GM19324 (cell line): ENCODE measurements around the gene KRTAP4-3.
"Not testable (repeated sequence)": the region's sequence is repeated elsewhere in the genome, so short reads cannot be mapped to it uniquely, and the experiment has no call there.

ENCODE experiments used
- ATAC-seq: cut with Tn5 transposase; IDR thresholded peaks from one replicate; pipeline ENCODE4 v1.9.1; 2021; ENCODE audit warnings: mild to moderate bottlenecking, moderate library complexity; ENCODE audit not compliant: unreplicated experiment, low FRiP score

Gene KRTAP4-3

DNA sequence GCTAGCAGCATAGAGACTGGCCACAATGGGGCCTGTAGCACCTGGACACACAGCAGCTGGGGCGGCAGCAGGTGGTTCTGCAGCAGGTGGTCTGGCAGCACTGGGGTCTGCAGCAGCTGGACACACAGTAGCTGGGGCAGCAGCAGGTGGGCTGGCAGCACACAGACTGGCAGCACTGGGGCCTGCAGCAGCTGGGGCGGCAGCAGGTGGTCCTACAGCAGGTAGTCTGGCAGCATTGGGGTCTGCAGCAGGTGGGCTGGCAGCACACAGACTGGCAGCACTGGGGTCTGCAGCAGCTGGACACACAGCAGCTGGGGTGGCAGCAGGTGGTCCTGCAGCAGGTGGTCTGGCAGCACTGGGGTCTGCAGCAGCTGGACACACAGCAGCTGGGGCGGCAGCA, 7.8 kb downstream of the KRTAP4-3 start:
- ATAC-seq = not testable (repeated sequence)

DNA sequence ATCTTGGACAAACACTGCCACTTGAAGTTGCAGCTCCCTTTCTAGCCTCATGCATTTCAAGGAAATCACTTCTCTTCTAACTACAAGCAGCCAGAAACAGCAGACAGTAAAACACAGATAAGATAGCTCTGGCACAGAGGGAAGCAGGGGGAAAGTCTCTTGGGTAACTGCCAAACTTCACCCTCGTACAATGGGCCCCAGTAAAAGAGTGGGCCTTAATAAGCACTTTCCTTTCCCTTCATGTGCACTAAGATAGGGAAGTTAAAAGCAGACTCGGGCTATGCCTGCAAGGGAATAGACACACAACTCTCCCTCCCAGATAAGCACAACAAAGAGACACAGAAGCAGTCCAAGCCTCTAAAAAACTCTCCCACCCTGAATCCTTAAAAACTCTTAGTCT, 14.2 kb downstream of the KRTAP4-3 start:
- no peak for ATAC-seq

DNA sequence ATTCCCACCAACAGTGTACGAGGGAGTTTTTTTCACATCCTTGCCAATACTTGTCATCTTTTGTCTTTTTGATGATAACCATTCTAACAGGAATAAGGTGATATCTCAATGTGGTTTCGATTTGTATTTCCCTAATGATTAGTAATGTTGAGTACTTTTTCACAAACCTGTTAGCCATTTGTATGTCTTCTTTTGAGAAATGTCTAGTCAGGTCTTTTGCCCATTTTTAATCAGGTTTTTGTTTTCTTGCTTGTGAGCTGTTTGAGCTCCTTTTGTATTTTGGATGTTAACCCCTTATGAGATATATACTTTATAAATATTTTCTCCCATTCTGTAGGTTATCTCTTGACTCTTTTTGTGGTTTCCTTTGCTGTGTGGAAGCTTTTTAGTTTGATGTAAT, 16.5 kb downstream of the KRTAP4-3 start:
- no peak for ATAC-seq

DNA sequence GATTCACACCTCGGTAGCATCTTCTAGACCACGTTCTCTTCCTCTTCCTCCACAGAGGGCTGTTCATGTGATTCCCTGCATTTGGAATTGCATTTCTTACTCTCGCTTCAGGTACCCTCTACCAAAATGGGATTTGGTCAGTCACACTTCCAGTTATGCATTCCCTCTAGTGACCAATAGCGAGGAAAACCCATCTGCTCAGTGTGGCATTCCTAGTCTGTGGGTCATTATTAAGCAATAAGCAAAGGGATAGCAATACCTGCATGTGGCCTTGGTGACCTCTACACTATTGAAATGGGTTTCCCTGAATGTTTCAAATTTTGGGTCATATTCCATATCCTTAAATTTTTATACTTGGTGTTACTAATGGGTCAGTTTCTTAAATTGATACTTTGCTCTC, 18.0 kb downstream of the KRTAP4-3 start:
- ATAC-seq = no peak

DNA sequence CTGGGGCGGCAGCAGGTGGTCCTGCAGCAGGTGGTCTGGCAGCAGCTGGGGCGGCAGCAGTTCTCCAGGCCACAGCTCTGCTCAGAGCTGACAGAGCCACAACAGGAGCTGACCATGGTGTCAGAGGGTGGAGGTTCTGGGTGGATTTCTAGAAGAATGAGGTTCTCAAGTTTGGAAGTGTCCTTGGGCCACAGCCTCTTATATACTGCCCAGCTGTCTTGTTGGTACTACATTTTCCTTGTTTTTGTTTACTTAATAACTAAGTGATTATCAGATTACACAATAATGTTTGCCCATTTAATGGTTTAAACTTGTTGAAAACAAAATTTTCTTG, 18.4 kb downstream of the KRTAP4-3 start, which contains the start of gene KRTAP4-5:
Gene KRTAP4-5 (minus strand): TSS at position 174 of the 334 bp plus-strand sequence. CDS start 58 bp downstream, at position 116.
- no peak for ATAC-seq

DNA sequence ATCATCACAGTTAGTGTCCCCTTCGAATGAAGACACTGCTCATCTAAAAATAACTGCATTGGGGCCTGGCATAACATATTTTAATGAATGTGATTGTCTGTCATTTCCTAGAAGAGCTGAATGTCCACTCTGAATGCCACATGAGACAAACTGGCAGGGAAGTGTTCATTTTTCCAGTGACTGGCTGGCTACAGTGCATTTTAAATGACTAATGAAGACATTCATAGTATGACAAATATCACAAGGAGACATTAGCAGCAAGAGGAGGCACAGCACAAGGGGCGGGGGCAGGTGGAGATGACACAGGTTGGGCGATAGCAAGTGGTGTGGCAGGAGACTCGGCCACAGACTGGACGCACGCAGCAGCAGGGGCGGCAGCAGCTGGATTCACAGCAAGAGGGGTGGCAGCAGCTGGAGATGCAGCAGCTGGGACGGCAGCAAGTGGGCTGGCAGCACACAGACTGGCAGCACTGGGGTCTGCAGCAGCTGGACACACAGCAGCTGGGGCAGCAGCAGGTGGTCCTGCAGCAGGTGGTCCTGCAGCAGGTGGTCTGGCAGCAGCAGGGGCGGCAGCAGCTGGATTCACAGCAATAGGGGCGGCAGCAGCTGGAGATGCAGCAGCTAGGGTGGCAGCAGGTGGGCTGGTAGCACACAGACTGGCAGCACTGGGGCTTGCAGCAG, 18.9 kb downstream of the KRTAP4-3 start:
- ATAC-seq = not testable (repeated sequence)

DNA sequence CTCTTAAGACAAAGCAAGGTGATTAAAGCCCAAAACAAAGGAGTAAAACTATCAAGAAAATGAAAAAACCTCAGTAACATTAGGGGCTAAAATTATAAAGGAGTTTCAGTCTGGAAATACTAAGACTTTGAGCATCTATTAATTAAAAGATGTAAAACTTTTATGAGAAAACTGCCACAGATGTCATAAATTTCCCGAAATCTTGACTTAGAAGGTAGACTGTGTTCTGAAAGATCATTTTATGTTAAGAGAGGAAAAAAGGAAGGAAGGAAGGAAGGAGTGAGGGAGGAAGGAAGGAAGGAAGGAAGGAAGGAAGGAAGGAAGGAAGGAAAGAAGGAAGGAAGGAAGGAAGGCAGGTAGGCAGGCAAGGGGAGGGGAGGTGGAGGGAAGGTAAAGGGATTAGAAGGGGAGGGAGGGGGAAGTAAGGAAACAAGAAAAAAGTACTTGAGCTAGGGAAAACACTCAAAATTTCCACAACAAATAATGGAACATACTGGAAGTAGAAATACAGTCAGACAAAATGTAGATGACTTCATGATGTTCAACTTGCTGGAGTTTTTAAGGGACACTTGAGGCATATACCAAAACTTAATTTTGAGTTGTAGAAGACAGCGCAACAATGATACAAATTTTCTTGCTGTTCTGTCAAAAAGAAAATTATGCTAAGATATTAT, 20.4 kb downstream of the KRTAP4-3 start:
- no peak for ATAC-seq

DNA sequence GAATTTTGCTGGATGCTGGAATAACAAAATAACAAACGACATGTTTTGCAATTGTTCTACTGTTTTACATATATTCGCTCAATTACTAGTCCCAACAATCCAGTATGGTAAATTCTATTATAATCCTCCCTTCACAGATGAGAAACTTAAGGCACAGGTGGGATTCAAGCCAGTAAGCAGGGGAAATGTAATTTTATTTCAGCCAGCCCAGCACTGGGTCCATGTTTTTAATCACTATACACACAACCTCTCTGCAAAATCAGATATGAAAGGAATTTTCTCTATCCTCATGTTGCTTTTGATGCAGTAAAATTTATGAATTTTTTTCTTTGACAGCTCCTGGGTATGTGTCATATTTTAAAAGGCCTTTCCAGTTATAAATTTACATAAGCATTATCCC, 22.8 kb downstream of the KRTAP4-3 start:
- ATAC-seq = no peak

DNA sequence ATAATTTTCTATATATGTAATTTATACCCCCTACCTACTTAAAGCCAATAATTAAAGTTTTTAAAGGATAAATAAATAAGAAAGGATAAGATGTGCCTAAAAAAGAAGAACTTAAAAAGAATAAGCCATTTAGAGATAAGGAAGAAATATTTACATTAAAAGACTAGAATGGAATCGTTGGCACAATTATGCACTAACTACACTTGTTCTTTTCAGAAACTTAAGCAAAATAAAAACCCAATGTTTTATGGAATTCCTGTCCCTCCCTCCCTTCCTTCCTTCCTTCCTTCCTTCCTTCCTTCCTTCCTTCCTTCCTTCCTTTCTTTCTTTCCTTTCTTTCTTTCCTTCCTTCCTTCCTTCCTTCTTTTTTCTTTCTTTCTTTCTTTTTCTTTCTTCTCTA, 23.2 kb downstream of the KRTAP4-3 start:
- no peak for ATAC-seq

DNA sequence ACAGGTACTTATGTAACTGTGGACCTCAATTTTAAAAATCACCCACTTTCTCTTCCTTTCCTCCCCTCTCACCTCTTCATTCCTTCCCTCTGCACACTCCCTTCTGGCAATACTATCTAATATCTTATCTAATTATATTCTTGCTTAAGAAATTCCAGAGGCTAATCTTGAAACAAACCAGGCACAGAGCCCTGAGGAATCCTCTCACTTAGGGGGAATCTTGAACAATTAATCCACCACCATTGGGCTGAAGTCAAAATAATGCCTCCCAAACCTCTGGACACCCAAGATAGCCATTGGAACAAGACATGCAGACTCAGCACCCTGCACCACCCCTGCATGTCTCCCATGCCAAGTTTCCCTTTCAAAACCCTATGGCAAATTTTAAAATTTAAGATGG, 26.7 kb downstream of the KRTAP4-3 start:
- ATAC-seq = no peak

DNA sequence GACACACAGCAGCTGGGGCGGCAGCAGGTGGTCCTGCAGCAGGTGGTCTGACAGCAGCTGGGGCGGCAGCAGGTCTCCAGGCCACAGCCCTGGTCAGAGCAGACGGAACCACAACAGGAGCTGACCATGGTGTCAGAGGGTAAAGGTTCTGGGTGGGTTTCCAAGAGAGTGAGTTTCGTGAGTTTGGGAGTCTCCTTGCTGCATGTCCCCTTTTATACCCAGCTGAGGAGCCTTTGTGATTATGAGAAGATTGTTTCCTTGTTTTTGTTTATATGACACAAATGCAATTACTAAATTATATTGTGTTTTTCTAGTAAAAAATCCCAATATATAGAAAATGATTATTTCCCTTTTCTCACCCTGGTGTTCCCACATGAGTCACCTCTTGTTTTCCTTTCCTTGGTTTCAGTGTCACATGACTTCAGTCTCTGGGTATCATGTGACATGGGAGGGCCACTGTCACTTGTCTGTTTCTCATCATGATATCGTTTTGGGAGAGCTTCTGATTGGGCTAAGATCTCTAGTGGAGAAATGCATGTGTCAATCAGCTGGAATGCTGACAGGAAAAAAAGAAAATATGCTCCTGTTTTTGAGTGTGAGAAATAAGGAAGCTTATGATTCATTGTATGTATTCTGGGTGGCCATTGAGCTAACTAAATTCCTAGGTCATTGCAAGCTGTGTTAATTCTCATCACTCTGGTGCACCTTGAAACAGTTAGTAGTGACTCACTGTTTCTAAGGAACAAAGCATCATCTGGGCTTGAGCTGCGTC, 27.5 kb downstream of the KRTAP4-3 start, which contains the start of gene KRTAP4-6:
Gene KRTAP4-6 (minus strand): TSS at position 185 of the 772 bp plus-strand sequence. CDS start 57 bp downstream, at position 128.
- ATAC-seq = no peak

DNA sequence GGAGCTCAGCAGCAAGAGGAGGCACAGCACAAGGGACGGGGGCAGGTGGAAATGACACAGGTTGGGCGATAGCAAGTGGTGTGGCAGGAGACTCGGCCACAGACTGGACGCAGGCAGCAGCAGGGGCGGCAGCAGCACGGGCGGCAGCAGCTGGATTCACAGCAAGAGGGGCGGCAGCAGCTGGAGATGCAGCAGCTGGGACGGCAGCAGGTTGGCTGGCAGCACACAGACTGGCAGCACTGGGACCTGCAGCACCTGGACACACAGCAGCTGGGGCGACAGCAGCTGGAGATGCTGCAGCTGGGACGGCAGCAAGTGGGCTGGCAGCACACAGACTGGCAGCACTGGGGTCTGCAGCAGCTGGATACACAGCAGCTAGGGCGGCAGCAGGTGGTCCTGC, 28.2 kb downstream of the KRTAP4-3 start:
- not testable (repeated sequence) for ATAC-seq

DNA sequence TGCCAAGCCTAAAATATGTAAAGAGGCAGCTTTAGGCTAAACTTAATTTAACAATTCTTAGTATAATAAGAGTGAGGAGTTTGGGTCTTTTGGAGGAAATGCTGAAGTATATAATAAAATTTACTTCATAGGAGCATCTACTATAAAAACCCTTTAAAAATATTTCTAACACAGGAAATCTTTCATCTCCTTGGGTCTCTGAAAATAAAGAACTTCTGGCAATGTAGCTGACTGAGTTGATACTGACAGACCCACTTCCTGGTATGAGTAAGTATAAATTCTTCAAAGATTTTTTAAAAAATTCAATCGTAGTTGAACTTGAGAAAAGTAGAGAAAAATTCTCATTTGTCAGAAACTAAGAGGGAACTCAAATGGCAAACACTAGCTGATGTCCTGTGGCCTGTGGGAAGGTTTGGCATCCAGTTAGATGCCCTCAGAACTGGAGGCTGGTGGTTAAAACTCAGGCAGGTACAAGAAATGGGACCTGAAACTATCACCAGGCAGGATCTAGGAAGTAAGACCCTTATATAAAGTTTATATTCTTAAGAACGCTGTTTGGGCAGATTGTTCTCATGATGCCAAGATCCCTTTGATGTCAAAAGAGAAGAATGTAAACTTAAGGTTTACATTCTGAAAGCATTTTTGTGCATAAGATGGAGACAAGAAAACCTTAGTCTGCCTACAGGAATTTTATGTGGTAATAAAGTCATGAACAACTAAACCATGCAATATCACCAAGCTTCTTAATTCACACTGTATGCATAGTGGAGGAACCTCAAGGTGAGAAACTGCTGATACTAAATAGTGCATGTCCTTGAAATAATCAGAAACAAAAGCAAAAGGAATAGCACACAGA, 33.9 kb downstream of the KRTAP4-3 start:
- ATAC-seq = no peak

DNA sequence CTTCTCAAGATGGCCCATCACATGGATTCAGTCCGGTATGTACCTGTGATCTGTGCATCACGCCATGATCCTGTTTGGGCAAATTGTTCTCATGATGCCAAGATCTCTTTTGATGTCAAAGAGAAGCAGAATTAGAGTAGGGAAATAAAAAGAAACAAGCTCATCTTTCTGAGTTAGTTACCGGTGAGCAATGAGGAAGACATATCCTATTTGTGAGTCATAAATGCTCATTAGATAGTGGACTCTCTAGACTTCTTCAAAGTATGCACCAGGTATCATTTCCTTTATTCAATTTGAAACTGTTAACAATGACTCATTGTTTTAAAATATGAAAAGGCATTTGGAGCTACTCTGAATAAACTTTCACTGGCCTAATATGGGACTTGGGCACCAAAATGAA, 36.0 kb downstream of the KRTAP4-3 start:
- ATAC-seq = no peak

DNA sequence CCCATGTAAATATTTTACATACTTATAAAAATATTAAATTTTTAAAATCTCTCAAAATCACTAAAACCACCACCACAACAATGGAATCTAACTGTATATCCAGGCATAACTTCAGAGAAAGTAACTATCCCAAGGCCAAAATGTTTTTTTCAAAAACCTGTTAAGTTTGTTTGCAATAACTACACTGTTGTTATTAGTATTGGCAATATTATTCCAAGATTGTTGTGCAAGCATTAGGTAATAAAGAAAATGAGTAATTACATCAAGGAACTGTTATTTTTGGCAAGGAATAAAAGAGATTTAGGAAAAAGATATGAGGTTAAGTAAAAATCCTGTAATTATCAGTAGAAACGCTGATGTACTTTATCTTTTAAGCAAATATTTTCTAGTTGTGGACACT, 40.6 kb downstream of the KRTAP4-3 start:
- no peak for ATAC-seq

DNA sequence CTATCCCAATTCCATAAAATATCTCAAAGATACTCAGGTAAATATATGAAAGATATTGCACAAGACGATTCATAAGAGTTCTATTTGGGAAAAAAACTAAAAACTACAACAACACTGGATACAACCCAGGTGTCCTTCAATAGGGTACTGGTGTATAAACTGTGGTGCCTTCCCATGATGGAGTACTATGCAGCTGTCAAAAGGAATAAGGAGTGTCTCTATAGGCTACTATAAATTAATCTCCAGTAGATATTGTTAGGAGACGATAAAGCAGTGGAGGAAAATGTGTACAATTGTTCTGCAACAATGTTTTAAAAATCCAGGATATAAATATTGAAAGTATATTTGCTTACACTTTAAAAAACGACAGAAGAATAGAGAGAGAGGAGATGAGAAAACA, 41.6 kb downstream of the KRTAP4-3 start:
- no peak for ATAC-seq

DNA sequence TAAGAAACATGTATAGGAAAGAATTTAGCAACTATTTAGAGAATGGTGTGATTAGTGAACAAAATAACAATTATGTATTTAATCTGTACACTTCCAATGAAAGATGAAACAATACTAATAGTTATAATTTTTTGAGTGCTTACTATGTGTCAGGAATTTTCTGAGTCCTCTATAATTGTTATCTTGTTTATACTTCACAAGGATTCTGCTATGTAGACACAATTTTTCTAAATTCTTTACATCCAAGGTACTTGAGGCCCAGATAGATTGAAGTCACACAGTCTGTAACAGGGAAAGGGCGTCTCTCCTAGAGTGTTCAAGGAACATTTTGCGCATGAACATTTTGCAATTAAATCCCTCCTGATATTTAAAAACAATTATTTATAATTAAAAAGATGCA, 43.0 kb downstream of the KRTAP4-3 start:
- ATAC-seq = no peak

DNA sequence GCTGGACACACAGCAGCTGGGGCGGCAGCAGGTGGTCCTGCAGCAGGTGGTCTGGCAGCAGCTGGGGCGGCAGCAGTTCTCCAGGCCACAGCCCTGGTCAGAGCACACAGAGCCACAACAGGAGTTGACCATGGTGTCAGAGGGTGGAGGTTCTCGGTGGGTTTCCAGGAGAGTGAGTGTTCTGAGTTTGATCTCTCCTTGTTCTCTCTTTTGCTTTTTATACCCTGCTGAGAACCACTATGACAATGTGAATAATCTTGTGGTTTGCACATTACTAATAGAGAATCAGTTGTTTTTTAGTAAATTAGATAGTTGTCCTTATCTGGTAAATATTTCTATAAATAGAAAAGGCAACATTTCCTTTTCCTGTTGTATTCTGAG, 44.0 kb downstream of the KRTAP4-3 start, which contains the start of gene KRTAP4-12:
Gene KRTAP4-12 (minus strand): TSS at position 192 of the 381 bp plus-strand sequence. CDS start 60 bp downstream, at position 132.
- not testable (repeated sequence) for ATAC-seq

DNA sequence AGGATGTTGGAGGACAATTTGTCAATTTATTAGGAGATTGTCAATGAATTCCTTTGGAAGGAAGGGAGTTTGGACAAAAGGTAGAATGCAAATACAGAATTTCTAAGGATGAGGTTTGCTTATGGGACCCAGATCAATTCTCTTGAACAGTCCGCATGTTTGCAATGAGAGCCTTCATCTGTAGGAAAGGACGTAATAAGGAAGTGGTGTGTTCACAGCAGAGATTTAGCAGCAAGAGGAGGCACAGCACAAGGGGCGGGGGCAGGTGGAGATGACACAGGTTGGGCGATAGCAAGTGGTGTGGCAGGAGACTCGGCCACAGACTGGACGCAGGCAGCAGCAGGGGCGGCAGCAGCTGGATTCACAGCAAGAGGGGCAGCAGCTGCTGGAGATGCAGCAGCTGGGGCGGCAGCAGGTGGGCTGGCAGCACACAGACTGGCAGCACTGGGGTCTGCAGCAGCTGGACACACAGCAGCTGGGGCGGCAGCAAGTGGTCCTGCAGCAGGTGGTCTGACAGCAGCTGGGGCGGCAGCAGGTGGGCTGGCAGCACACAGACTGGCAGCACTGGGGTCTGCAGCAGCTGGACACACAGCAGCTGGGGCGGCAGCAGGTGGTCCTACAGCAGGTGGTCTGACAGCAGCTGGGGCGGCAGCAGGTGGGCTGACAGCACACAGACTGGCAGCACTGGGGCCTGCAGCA, 44.6 kb downstream of the KRTAP4-3 start:
- ATAC-seq = not testable (repeated sequence)

DNA sequence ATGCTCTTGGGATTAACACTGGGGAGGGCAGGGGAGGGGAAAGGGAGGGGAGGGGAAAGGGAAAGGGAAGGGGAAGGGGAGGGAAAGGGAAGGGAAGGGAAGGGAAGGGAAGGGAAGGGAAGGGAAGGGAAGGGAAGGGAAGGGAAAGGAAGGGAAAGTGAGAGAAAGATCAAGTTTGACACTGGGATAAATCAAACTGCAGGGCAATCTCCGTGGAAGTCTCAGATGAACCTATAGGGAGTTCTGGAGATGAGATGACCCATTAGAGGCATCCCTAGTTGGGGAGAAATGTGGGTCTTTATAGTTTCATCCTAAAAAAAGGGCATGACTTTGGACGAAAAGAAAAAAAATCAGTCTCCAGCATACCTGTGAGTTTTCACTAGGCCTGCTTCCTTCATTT, 46.3 kb downstream of the KRTAP4-3 start:
- no peak for ATAC-seq
